Stimulated activated CD4-positive, alpha-beta T cell treated with anti-CD3 and anti-CD28 coated beads, Interleukin-12 subunit alpha, Interleukin-12 subunit beta, amount 100 ng/mL, for 24 hours (primary cell): ENCODE measurements around the gene TECTA.
"Not testable (repeated sequence)": the region's sequence is repeated elsewhere in the genome, so short reads cannot be mapped to it uniquely, and the experiment has no call there.

Experiments used
- DNase-seq, 2 experiments: peaks; one replicate each; pipeline ENCODE4 v3.0.0-alpha.2; 2020; ENCODE audit warnings: low read depth in 2 of 2

The TECTA gene

DNA sequence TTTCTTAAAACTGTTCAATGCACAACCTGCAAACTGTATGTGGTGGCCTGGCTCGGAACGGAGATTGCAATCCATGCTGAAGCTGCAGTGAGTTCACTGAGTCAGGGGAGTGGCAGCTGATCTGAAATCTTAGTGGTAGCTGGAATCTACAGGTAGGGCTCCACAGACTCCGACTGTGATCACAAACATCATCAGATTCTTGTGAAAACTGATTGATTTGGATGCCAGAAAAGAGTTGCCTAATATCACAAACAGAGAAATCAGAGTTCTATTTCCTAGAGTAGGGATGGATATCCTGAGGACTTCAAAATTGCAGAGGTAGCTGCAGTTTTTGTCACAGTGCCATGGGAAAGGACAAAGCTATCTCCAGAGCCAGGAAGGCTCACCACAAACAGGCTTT is 134.0 kb downstream of the TECTA start:
- no peak for DNase-seq

DNA sequence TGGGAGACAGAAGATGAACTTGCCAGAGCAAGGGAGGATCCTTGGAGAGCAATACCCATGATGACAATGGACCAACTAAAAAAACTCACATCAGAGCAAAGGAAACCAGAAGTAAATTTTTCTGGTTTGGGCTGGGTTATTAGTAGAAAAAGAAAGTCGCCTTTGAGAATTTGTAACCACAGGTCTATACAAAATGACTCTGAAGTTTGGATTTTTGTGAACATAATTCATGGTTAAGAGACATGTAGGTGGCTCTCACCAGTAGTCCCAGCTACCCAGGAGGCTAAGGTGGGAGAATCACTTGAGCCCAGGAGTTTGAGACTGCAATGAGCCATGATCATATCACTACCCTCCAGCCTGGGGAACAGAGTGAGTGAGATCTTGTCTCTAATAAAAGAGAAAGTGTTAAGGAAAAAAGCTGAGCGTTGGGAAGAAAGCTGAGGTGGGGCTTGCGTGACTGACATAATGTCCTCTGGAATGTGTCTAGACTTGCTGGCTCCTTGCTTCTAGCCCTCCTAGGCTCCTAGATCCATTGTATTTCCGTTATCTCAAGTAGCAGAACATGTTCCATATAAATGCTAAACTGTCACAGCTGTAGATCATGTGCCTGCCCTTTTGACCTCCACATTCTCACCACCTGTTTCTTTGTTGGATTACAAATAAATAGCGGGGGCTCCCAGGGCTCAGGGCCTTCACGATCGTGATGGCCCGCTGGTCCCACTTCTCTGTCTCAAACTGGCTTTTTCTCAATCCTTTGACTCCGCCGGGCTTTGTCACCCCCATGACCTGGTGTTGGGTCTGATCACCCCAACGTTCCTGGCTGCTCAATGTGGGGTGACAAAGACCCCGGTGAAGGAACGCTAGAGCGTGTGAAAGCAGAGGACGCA is 135.3 kb downstream of the TECTA start:
- DNase-seq, result no peak

GRCh38 chr11:121237247-121237646 is 136.2 kb downstream of the TECTA start:
- not testable (repeated sequence) for DNase-seq

DNA sequence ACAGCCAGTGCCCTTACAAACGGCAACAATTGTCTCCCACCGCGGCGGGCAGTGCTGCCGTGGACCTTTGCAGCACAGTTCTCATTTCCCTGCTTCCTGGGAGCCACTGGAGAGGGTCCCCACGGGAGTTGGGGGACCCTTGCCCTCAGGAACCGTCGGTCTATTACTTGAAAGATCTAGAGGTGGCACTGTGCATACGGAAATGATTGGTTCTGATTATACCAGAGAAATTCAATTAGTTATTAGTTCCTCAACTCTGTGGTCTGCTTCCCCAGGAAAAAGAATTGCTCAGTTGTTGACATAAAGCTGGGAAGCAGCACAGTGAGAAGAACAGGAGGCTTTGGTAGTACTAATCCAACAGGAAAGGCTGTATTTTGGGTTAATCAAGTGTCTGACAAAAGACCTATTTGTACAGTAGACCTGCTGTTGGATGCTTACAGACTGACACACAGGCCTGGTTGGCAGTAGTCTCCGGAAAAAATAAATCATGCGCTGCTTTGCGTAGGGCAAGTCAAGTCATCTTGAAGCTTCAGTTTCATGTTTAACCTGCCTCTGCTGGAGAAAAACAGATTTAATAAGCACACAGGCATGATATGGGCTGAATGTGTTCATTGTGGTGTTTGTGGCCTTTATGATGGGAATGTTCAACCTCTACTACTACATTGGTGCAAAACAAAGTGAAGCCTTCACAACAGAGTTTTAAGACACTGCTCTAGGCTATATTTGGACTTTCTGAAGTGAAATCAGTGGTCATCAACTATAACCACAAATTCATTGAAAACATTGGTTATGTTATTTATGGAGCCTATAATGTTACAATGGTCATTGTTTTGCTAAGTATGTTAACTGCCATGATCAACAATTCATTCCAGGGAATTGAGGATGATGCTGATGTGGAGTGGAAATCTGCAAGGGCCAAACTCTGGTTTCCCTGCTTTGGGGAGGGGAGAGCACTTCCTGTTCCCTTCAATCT is 136.9 kb downstream of the TECTA start:
- DNase-seq, result no peak

- DNase-seq, result no peak
Observed at GRCh38 chr11:121238956-121239355, 137.9 kb downstream of the TECTA start.

GRCh38 chr11:121240001-121240400 is 139.0 kb downstream of the TECTA start:
- DNase-seq, result not testable (repeated sequence)

GRCh38 chr11:121240650-121241303 is 139.7 kb downstream of the TECTA start:
- DNase-seq, result no peak
